HG03432 (cell line): Measurements from ENCODE around the gene WWC2.
A peak's percentile ranks its signal among the peaks of the same experiment; 100 is the strongest.

Source experiments
- ATAC-seq: cut with Tn5 transposase; IDR thresholded peaks from one replicate; pipeline ENCODE4 v1.9.1; 2021; ENCODE audit warnings: mild to moderate bottlenecking, moderate library complexity; ENCODE audit not compliant: unreplicated experiment

The WWC2 gene

GRCh38 chr4:183197140-183197539 lies 98.1 kb downstream of the WWC2 start:
- ATAC-seq = no peak

- ATAC-seq = no peak
These were observed 101.4 kb downstream of the WWC2 start for GRCh38 chr4:183200453-183200852.

- ATAC-seq = no peak
These were observed 102.3 kb downstream of the WWC2 start for GRCh38 chr4:183201331-183201730.

GRCh38 chr4:183202523-183202922 lies 103.5 kb downstream of the WWC2 start:
- no peak for ATAC-seq

GRCh38 chr4:183204793-183205192 lies 105.7 kb downstream of the WWC2 start:
- no peak for ATAC-seq

GRCh38 chr4:183205193-183205592 lies 106.1 kb downstream of the WWC2 start:
- no peak for ATAC-seq

- no peak for ATAC-seq
These were observed 106.7 kb downstream of the WWC2 start for GRCh38 chr4:183205709-183206108.

- no peak for ATAC-seq
These were observed 112.5 kb downstream of the WWC2 start for GRCh38 chr4:183211533-183211932.

- ATAC-seq = no peak
These were observed 114.9 kb downstream of the WWC2 start for GRCh38 chr4:183213996-183214395.

GRCh38 chr4:183214912-183215488 lies 115.9 kb downstream of the WWC2 start:
- ATAC-seq = no peak

- ATAC-seq = no peak
These were observed 121.2 kb downstream of the WWC2 start for GRCh38 chr4:183220236-183220635.

GRCh38 chr4:183223053-183223452 lies 124.0 kb downstream of the WWC2 start:
- no peak for ATAC-seq

GRCh38 chr4:183229397-183229796 lies 130.3 kb downstream of the WWC2 start:
- no peak for ATAC-seq

GRCh38 chr4:183240581-183241321 lies 141.7 kb downstream of the WWC2 start:
- no peak for ATAC-seq

GRCh38 chr4:183241322-183241640 lies 142.2 kb downstream of the WWC2 start:
- no peak for ATAC-seq

GRCh38 chr4:183241721-183242151 lies 142.7 kb downstream of the WWC2 start:
- ATAC-seq = no peak

- ATAC-seq = no peak
These were observed 143.2 kb downstream of the WWC2 start for GRCh38 chr4:183242291-183242690.

- no peak for ATAC-seq
These were observed 145.0 kb downstream of the WWC2 start for GRCh38 chr4:183244019-183244418.

- no peak for ATAC-seq
These were observed 145.4 kb downstream of the WWC2 start for GRCh38 chr4:183244506-183244905.

GRCh38 chr4:183248201-183248600 lies 149.1 kb downstream of the WWC2 start:
- no peak for ATAC-seq

- ATAC-seq = peak; percentile 64
These were observed 150.8 kb downstream of the WWC2 start for GRCh38 chr4:183249854-183250253.

GRCh38 chr4:183250831-183251230 lies 151.8 kb downstream of the WWC2 start:
- ATAC-seq = no peak

GRCh38 chr4:183252959-183253358 lies 153.9 kb downstream of the WWC2 start:
- ATAC-seq = no peak
